HL-60/S4 treated with phorbol 12-myristate 13-acetate at 8.2 ng/mL for 4 days and 3 days (cell line): Measurements from ENCODE around the gene FZD4.
"Not testable (repeated sequence)": the region's sequence is repeated elsewhere in the genome, so short reads cannot be mapped to it uniquely, and the experiment has no call there.

ENCODE experiments used
- in situ Hi-C: fragments of 300-500 bp; cut with MboI; formaldehyde crosslinking; loops from 2 replicates; pipeline ENCODE4 v1.15.0; 2022; ENCODE audit warnings: low sequenced_read_pairs

Gene FZD4

DNA sequence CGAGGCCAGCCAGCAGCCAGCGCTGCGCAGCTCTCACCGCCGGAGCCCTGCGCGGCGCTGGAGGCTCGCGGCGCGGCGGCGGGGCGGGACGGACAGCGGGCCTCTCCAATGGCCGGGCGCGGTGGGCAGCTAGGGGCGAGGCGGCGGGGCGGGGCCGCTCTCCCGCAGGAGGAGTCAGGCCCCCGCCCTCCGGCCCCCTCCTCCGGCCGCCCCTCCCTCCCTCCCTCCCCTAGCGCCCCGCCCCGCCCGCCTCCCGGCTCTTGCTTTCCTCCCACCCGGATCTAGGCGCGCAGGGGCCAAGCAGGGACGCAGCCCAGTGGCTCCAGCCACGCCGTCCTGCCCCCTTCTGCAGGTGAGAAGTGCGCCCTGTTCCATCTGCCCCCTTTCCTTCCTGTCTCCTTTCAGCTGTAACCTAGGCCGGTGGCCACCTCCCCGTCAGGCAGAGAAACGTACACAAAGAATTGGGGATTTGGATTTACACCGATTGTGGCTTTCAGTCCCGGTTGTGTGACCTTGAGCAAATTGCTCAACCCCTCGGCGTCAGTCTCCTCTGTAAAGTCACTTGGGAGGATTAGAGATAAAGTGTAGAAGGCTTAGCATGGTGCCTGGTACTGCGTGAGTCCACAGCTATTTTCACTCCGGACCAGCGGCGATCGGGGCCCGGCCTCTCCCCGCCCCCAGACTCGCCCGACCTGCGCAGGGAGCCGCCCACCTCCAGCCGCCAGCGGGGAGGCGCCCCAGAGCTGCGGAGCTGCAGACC is at the start of gene FZD4:
TSS of gene FZD4 (minus strand) at position 35 of the 760 bp plus-strand sequence. CDS start 310 bp downstream, outside the sequence.
- in situ Hi-C loops = no loop called here

DNA sequence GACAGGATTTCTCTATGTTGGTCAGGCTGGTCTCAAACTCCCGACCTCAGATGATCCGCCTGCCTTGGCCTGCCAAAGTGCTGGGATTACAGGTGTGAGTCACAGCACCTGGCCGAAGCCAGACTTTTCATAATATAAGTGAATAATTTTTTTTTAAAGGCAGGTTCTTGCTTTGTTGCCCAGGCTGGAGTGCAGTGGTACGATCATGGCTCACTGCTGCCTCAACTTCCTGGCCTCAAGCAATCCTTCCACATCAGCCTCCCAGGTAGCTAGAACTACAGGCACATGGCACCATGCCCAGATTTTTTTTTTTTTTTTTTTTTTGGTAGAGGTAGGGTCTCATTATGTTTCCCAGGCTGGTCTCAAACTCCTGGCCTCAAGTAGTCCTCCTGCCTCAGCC is 49.1 kb upstream of the FZD4 start:
- in situ Hi-C loops = not testable (repeated sequence)

DNA sequence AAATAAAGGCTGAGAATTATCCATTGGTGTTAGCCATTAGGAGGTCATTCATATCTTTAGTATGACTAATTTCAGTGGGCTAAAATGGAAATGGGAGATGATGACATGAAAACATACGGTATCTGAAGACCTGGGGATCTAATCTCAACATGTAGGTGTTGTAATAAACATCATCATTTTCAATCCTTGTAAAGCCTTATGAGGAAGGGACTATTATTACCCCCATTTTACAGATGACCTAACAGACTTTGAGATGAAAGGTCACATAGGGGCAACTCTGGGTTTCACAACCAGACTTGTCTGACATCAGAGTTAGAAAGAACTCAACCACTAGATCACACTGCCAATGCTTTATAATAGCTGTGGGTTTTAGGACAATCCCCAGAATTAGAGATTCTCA is 47.7 kb upstream of the FZD4 start:
- in situ Hi-C loops = no loop called here

DNA sequence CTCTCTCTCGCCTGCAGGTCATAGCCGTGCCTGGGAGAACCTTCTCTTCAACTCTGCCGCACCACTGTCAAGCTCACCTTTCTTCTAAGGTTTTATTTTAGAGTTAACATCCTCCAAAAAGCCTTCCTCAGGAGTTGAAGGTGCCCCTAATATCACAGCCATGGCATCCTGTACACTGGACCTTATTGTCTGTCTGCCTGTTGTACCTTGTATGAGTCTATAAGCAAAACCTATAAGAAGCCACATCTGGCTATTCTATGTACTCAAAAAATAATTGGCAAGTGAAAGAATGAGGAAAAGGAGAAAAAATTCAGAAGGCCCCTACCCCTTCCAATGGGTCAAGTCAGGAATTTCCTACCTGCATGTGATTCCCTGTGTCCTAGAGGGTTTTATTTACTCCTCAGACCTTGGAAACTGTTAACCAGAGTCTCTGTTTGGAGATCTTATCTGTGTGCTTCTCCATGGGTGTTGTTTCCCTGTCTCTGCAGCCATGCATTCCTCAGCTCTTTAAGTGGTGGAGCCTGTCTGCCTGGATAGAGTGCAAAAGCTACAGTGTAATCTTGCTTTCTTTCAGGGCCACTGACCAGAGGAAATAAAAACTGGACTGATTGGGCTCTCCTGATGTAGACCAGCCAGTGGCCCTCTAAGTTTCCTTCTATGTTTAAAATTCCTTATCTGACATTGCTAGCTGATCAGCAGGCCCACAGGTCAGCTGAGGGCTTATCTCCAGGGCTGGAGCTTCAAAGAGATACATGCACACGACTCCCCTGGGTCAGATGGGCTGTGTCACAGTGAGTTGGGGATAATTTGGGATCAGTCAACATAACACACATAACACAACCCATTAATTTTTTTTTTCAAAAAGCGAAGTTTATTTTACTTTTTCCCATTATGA is 44.9 kb upstream of the FZD4 start:
- in situ Hi-C loops = no loop called here

DNA sequence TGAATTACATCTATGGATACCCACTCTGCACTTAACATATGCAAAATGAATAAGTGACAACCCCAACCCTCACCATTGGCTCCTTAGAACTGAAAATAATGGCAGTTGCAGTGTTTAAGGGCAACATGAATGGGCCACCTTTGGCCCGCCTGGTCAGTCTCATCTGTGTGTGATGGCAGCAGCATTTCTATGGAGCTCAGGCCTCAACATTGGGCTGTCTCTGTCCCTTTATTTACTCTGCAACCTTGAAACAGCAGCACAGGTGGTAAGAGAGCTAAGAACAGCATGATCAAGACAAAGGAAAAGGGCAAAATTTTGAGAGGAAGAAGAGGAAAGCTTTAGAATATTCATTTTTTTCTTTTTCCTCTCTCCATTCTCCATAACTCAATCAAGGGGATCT is 44.2 kb upstream of the FZD4 start:
- in situ Hi-C loops = no loop called here

DNA sequence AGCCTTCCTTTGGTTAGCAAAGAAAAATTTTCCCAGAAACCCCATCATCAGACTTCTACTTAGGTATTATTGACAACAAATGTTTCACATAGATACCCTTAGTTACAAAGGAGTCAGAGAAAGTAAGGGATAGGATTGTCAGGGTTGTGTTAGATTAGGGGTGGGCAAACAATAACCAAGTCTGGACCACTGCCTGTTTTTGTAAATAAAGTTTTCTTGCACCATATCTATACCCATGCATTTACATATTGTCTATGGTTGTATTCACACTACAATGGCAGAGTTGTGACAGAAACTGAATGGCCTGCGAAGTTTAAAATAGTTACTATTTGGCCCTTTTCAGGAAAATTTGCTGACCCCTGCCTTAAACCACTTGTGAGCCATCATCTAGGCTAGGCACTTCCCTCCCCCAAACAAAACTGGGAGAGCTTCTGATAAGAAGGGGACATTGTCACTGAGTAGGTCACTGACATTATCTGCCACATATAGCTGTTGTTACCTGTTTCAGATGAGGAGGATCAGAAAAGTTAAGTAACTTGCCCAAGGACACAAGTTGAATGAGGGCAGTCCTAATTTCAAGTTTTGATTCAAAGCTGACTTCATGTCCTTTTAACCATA is 41.9 kb upstream of the FZD4 start:
- in situ Hi-C loops = no loop called here

DNA sequence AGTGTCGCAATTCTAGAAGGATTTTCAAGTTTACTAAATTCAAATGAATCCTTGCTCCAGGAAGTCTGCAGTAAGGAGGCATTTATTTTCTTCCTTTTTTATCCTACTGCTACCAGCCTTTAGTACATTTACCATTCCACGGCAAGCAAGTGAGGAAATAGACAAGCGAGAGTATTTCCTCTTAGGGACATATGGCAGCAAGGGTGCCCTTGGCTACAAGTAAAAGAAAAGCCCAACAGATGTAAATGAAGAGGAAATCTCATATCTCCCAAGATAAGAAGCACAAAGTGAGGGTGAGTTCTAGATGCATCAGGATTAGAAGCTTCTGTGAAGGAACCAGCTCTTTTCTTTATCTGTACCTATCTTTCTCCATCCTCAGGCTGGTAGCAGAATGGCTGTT is 37.8 kb upstream of the FZD4 start:
- in situ Hi-C loops = no loop called here

DNA sequence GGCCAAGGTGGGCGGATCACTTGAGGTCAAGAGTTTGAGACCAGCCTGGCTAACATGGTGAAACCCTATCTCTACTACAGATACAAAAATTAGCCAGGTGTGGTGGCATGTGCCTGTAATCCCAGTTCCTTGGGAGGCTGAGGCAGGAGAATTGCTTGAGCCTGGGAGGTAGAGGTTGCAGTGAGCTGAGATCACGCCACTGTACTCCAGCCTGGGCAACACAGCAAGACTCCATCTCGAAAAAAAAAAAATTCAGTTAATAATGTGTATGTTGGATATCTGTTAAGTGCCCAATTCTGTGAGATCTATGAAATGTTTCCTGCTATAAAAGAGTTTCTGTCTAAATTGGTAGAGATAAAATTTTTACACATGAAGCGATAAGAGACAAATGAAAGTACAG is 37.1 kb upstream of the FZD4 start:
- in situ Hi-C loops = not testable (repeated sequence)

DNA sequence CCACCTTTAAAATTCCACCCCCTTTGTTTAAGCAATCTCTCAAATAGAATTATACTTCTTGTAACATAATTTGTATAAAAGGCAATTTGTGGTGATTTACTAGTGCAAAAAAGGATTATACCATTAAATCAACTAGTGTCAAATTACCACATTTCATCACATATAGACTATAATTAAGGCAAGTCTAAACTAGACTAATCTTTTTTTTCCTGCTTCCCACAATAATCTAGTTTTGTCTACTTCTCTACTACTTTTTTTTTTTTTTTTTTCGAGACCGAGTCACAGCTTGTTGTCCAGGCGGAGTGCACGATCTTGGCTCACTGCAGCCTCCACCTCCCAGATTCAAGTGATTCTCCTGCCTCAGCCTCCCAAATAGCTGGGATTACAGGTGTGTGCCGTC is 36.1 kb upstream of the FZD4 start:
- in situ Hi-C loops = no loop called here

DNA sequence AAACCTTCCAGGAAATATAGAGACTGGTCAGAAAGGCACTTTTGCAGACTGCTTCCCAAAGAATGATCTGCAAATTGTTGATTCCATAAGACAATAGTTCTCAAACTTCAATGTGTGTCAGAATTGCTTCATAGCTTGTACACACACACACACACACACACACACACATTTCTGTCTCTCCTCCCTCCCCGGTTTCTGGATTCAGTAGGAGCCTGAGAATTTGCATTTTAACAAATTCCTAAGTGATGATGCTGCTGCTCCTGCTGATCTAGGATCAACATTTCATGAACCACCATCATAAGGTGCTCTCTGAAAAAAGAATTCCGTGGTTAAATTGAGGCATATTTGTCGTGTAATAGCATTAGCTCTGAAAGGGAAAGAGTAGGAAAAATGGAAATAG is 35.3 kb upstream of the FZD4 start:
- in situ Hi-C loops = no loop called here

DNA sequence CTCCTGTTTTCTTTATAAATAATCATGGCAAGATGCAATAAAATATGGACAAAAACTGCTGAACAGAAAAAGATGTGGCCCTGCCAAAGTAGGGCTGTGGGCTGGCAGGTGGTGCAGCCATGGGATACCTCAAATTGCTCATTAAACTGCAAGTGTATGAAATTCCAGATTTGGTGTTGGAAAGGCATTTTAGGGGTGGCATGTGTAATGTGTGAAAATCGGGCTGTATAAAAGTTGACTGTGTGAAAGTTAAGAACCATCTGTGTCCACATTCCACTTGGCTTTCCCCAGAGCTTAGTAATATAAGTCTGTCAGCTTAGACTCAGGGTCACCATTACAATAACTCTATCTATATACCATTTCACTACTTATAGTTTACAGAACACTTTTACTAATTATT is 34.8 kb upstream of the FZD4 start:
- in situ Hi-C loops = no loop called here

DNA sequence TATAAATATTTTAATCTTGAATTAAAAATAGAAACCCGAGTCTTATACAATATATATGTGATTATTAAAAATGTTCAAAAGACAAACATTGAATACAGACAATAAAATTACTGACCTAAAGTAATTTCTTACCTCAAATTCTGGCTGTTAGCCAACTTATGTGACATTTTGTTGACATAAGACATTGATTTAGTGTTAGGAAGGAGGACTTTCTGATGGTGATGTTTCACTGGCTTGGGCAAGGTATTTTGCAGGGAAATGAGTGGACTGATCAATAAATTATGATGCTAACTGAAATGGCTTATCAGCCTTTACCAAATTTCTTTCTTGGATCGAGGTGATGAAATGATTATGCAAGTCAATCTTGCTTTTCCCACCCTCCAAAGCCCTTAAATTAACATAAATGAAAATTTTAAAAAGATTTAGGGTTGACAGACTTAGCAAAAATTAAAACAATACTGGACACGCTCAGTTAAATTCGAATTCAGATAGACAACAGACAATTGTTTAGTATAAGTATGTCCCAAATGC is 33.2 kb upstream of the FZD4 start:
- in situ Hi-C loops = no loop called here

DNA sequence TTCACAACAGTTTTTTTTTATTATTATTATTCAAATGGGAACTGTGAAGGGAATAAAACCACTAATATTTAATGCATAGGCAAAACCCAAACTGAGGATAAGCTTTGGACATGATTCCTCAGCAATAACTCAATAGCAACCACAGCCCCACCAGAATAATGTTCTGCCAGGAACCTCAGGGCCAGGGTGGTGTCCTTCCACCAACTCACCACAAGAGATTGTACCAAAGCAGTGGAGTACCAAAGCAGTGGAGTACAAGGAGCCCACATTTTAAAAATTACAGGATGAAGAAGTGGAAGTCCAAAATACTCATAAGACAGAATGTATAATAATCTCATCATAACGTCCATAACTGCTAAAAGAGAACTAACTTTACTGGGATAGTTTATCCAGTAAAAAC is 32.5 kb upstream of the FZD4 start:
- in situ Hi-C loops = no loop called here

DNA sequence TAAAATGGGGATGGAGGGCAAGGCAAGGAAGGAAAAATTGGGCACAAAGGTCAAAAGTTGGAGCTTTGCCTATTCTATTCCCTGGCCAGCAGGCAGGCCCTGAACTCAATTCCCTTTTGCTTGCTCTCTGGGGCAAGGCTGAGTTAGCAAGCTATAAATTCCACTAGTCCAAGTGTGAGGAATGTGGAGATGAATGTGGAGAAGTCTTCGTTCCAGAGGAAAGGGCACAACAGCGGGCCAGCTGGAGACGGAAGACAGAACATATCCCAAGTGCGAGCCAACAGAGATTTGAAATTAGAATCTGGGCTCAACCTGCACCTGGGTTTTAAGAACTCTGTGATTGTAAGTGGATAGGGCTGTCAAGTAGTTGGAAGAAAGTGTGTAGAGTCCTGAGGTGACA is 29.5 kb upstream of the FZD4 start:
- in situ Hi-C loops = no loop called here

DNA sequence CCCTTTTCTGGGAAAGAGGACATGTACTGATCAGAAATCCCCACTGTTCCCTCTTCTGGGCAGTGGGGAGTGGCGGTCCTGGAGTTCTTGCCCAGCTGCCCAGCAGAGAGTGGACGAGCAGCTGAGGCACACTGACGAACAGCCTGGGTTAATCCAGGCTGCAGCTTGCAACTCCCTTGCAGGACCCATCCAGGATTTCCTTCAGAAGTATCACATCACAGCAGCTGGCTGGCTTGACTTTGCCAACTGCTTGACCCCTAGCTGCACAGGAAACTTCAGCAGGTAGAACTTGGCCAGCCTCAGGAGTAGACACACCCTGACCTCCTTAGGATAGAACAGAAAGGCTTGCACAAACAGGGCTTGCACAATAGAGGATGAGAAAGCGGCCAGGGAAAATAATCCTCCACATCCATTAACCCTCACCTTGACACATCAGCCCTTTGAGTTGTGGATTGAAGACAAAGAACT is 27.9 kb upstream of the FZD4 start:
- in situ Hi-C loops = no loop called here

DNA sequence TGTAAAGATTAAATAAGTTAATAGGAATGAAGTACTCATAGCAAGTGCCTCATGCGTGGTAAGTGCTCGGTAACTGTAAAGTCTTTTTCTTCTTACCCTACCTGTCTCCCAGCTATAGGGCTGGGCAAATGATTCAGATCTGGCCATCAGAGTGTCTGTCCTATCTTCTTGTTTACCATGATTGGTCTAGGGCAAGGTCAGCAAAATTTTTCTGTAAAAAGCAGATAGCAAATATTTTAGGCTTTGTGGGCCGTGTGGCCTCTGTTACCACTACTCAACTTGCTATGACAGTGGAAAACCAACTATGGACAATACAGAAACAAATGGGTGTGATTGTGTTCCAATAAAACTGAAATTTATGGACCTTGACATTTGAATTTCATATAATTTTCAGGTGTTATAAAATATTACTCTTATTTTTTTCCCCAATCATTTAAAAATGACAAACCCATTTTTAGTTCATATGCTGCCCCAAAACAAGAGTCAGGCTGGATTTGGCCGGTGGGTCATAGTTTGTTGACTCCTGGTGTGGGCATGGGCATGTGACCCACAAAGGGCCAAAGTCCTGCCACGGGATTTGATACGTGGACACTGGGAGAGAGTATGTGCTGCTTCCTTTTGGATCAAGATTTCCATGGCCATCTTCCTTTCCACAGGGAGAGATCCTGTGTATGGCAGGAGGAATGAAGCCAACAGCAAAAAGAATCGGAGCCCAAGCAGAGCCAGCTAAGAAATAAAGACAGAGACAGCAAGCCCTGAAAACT is 26.8 kb upstream of the FZD4 start:
- in situ Hi-C loops = no loop called here

DNA sequence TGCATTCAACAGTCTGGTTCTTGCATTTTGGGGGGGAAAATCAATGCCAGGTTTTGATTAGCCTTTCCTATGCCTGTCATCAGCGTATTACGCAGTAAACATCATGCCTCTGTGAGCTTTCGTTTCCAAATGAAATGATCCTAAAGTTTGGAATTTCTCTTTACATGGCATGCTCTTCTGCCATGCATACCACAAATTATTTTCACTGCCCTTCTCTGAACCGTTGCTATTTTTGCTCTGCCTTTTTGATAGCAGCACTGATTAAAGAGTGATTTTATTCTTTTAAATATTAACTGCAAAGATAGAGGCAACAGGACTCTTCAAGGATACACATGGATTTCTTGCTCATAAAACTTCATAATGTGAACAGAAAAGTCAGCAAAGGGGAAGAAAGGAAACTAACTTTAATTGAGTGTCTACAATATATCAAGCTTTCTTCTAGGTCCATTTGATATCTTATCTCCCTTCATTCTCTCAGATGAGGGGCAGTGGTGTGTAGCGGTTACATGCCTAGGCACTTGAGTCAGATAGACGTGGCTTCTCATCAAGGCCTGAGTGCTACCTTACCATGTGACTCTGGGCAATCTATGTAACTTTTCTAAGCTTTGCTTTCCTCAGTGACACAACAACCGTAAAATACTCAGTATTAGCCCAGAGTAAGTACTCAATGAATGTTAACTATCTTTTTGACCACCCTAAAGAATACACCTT is 25.0 kb upstream of the FZD4 start:
- in situ Hi-C loops = no loop called here

DNA sequence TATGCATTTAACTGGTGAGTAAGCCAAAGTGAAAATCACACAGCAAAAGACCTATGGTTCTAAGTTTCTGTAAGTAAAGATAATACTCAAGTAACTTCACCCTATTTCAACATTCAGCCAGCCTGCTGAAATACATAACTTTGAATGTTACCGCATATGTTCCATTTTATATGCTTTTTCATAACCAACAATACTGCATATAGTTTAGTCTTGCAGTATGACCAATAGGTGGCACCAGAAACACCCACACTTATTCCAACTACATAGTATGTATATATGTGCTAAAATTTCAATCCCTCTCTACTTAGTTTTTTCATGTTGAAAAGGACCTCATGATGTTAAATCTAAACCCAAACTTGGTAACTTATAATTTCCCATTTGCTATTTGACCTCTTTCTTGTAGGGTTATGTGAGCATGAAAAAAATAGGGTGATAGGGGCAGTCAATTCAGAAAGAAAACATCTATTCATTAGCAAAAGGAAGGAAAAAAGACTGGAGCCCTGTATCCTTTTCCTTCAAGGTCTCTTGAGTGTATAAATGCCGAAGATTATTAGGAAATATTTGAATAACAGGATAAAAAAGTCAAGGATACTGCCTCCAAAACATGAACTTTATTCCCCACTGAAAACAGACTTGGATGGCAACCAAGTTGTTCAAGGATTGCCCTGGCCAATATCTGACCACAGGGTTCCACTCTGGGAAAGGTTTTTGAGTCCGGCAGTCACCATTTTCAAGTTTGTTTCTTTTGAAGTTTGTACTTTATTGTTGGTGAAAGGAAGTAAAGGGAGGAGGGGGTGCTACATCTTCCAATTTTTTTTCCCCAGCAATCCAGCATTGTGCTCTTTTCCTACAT is 23.8 kb upstream of the FZD4 start:
- in situ Hi-C loops = no loop called here

DNA sequence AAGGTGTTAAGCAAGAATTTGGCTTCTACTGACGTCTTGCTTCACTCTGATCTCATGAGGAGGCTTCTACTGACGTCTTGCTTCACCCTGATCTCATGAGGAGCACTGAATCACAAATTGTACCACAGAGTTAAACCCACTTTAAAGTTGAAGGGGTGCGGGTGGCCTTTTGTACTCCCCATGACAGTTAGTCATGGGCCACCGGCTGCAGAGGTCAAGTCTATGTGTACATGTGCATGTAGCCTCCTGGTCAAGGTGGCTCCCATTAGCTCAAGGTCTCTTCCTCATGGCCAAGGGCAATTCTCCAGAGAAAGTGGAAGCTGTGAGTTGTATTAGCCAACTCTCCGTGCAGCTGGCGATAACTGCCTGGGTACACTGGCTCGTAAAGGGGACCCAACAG is 23.1 kb upstream of the FZD4 start:
- in situ Hi-C loops = no loop called here
